Common myeloid progenitor, CD34-positive (primary cell): ENCODE data around the gene TTC34.

ENCODE experiments used
- CTCF ChIA-PET: fragments of 350-600 bp; sonication (Branson Sonifier 250); formaldehyde crosslinking; loops from one replicate; lab custom pipeline; 2021; ENCODE audit warnings: antibody characterized with exemption; lab: Charles Lee
- POLR2A ChIA-PET: fragments of 350-600 bp; sonication (Branson Sonifier 250); formaldehyde crosslinking; loops from one replicate; lab custom pipeline; 2021; ENCODE audit warnings: antibody characterized with exemption; lab: Charles Lee
- DNase-seq, 3 donors: peaks; one replicate each; pipeline versions ENCODE4 v3.0.0 to v3.0.0-alpha.2; 2013
- H3K27ac ChIP-seq, 2 experiments: 1 replicate in 1 of 2; 2 replicates in 1 of 2; pipeline ENCODE4 v1.7.0; 2013; ENCODE audit warnings: inconsistent platforms in 2 of 2, low read length in 2 of 2, mild to moderate bottlenecking in 2 of 2, low read depth in 1 of 2, moderate library complexity in 1 of 2; ENCODE audit not compliant: severe bottlenecking in 2 of 2, insufficient read depth in 1 of 2, poor library complexity in 1 of 2
- H3K27me3 ChIP-seq, 5 experiments: replicated peaks in 2 of 5; 1 replicate in 3 of 5; 2 replicates in 2 of 5; pipeline versions ENCODE4 v1.6.1 to v1.7.0; 2013; ENCODE audit warnings: low read length in 4 of 5, mild to moderate bottlenecking in 2 of 5, moderate library complexity in 2 of 5, inconsistent platforms in 1 of 5; ENCODE audit not compliant: insufficient read depth in 5 of 5, control insufficient read depth in 4 of 5
- H3K36me3 ChIP-seq, 4 experiments: 1 replicate in 2 of 4; 2 replicates in 2 of 4; pipeline versions ENCODE4 v1.6.1 to v1.7.0; 2013; ENCODE audit warnings: low read length in 3 of 4, control low read depth in 1 of 4, mild to moderate bottlenecking in 1 of 4; ENCODE audit not compliant: control insufficient read depth in 4 of 4, insufficient read depth in 4 of 4
- H3K4me1 ChIP-seq, 4 experiments: 1 replicate in 3 of 4; 2 replicates in 1 of 4; pipeline versions ENCODE4 v1.6.1 to v1.7.1; 2013; ENCODE audit warnings: low read length in 3 of 4, mild to moderate bottlenecking in 3 of 4, control low read depth in 1 of 4, inconsistent platforms in 1 of 4, moderate library complexity in 1 of 4; ENCODE audit not compliant: control insufficient read depth in 4 of 4, insufficient read depth in 4 of 4; ENCODE audit errors: control extremely low read depth in 1 of 4
- H3K4me3 ChIP-seq, 7 experiments: 1 replicate in 4 of 7; 2 replicates in 3 of 7; pipeline versions ENCODE4 v1.5.1 to v1.7.0; 2013; ENCODE audit warnings: mild to moderate bottlenecking in 7 of 7, low read length in 6 of 7, moderate library complexity in 6 of 7, inconsistent platforms in 2 of 7, low read depth in 2 of 7, control low read depth in 1 of 7; ENCODE audit not compliant: insufficient read depth in 4 of 7, control insufficient read depth in 1 of 7; ENCODE audit errors: extremely low read depth in 1 of 7
- H3K9me3 ChIP-seq, 5 experiments: 1 replicate in 4 of 5; 2 replicates in 1 of 5; pipeline versions ENCODE4 v1.6.1 to v1.7.1; 2013; ENCODE audit warnings: low read length in 4 of 5, mild to moderate bottlenecking in 2 of 5, inconsistent platforms in 1 of 5, low read depth in 1 of 5, moderate library complexity in 1 of 5; ENCODE audit not compliant: control insufficient read depth in 4 of 5, insufficient read depth in 2 of 5; ENCODE audit errors: control extremely low read depth in 1 of 5
- WGBS: methylation state at CpG from one replicate; pipeline ENCODE4 v1.1.5; 2013; ENCODE audit not compliant: insufficient coverage; 5-methylcytosine and 5-hydroxymethylcytosine counted together

TTC34 gene

DNA sequence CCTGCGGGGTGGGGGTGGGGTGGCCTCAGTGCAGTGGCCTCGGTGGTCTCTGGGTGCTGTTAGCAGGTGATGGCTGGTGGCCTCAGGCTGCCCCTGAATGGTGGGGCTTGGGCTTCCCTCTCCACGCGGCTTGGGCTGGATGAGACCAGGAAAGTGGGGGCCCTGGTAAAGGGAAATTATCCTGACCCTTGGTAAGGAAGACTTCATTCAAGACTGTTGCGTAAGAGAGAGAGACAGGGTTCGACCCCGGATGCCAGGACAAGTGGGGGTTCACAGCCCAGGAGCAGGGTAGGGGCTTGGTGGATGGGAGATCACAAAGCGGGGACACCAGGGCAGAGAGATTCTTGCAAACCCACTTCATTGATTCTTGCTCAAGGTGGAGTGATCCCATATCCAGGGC, 5.5 kb upstream of the TTC34 start:
- no peaks in the 10 kb centered on the region for H3K36me3 ChIP-seq
- ChIA-PET CTCF (interaction anchor here (1.0 kb wide), 1 partner anchor 14 kb away, joined by 3 read pairs; no protein-coding TSS in a partner anchor), POLR2A (no interaction called here)

DNA sequence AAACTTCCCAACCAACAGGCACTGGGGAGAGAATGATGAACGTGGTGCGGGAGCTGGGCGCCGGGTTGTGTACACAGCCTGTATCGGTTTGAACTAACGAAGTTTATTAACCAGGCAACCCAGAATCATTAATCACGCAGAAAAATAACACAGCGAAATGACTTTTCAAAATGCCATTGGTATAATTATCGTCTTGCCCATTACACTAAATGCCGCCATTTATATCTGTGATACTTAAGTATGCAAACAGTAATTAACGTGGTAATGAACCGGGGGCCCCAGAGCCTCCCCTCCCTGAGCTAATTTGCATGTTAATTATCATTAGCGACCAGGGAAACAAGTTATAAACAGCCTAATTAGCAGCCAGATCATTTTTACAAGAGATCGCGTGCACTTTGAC, 5.1 kb upstream of the TTC34 start:
- POLR2A ChIA-PET, result no interaction called here
- WGBS, result 80% methylated on average over 13 of the region's 15 CpGs
- no peaks in the 10 kb centered on the region for H3K9me3 ChIP-seq

More for the DNA sequence above, 5.5 kb upstream of the TTC34 start:
- peaks cover 0 to under 1% (median 0%) of the 10 kb centered on the region in 5 experiments for H3K9me3 ChIP-seq
- WGBS, result 89% methylated on average over 6 of the region's 8 CpGs
- H3K4me3 ChIP-seq, result no peak overlapping the region
- DNase-seq, result no peak
- no peaks in the 10 kb centered on the region for H3K4me1 ChIP-seq
- no peak overlapping the region for H3K27ac ChIP-seq
- peaks cover 0 to 28% (median 2%) of the 10 kb centered on the region in 5 experiments for H3K27me3 ChIP-seq

DNA sequence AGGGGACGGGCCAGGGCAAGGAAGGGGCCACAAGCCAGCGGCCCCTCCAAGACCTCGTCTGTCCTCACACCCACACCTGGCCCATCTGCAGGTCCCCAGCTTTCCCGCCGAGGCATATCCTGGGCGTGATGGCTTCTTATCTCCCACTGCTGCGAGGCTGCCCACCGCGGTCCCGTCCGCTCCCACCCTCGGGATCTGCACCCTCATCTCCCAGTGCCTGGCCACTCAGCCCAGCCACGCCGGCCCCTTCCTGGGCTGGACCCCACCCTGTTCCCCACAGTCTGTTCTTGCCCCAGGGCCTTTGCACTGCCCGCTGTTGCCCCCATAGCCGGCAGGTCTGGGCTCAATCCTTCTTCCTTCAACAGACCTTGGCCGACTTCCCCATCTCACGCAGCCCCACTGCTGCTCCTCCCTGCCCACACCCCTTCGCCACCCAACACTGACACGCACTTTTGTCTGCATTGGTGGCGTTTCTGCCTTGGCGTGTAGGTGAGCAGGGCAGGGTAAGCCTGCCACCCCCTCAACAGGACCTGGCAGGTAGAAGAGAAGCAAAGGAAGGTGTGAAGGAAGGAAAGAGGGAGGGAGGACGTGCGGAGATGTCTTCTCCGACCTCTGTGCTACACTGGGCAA, 4.4 kb upstream of the TTC34 start:
- WGBS, result 79% methylated on average over 22 of the region's 25 CpGs
- no peak overlapping the region for H3K4me3 ChIP-seq
- ChIA-PET POLR2A (no interaction called here), CTCF (interaction anchor here (1.0 kb wide), 1 partner anchor 15 kb away, joined by 3 read pairs; no protein-coding TSS in a partner anchor)
- H3K36me3 ChIP-seq, result no peaks in the 10 kb centered on the region
- H3K9me3 ChIP-seq, result no peaks in the 10 kb centered on the region
- H3K27me3 ChIP-seq, result peaks cover 0 to 33% (median 2%) of the 10 kb centered on the region in 5 experiments
- H3K27ac ChIP-seq, result no peak overlapping the region
- DNase-seq, result no peak
- peaks cover 0 to 5% (median 2%) of the 10 kb centered on the region in 4 experiments for H3K4me1 ChIP-seq

More for the DNA sequence above, 5.1 kb upstream of the TTC34 start:
- H3K4me1 ChIP-seq, result peaks cover 0 to 1% (median 0%) of the 10 kb centered on the region in 4 experiments
- H3K27ac ChIP-seq, result no peak overlapping the region
- H3K36me3 ChIP-seq, result no peaks in the 10 kb centered on the region
- CTCF ChIA-PET, result interaction anchor here (1.0 kb wide), 1 partner anchor 15 kb away, joined by 3 read pairs; no protein-coding TSS in a partner anchor
- no peak overlapping the region for H3K4me3 ChIP-seq
- peaks cover 0 to 33% (median 2%) of the 10 kb centered on the region in 5 experiments for H3K27me3 ChIP-seq
- no peak for DNase-seq

DNA sequence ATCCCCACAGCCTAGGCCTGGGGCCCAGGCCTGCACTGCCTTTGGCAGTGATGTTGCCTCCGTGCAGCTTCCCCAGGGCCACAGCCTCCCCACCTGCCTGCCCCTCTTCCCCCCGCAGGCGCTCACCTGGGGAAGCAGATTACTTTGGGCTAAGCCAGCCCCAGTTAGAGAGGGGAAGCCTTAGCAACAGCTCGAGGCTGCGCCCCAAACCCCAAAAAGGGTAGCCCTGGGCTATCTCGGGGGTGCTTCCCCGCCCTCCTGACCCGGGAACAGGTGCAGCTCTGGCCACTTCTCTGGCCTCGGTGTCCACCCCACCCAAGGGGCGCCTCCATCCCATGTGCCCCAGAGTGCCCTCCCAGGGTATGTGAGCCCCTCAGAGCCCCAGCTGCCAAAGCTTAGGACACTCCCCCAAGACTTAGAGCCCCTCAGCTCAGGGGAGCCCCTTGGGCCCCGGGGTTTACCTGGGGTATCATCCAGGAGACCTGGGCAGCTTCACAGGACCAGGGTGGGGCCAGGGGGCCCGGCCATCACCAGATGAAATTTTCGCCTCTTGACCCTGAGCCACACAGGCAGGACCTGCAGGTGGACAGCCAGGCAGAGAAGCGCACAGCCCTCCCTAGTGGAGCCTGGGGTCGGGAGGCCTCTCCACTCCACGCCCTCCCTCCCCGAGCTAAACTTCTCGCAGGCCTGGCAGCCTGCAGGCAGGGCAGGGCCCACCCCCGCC, 3.3 kb upstream of the TTC34 start:
- no peak overlapping the region for H3K27ac ChIP-seq
- no peaks in the 10 kb centered on the region for H3K9me3 ChIP-seq
- ChIA-PET POLR2A (no interaction called here), CTCF (interaction anchor here (1.1 to 1.3 kb wide), 2 partner anchors 9 kb away, joined by 3 to 4 read pairs; no protein-coding TSS in a partner anchor)
- DNase-seq, result no peak
- peaks cover 0 to 5% (median 2%) of the 10 kb centered on the region in 4 experiments for H3K4me1 ChIP-seq
- no peaks in the 10 kb centered on the region for H3K36me3 ChIP-seq
- WGBS, result 86% methylated on average over 14 of the region's 19 CpGs
- H3K27me3 ChIP-seq, result peaks cover 0 to 40% (median 2%) of the 10 kb centered on the region in 5 experiments
- H3K4me3 ChIP-seq, result no peak overlapping the region

DNA sequence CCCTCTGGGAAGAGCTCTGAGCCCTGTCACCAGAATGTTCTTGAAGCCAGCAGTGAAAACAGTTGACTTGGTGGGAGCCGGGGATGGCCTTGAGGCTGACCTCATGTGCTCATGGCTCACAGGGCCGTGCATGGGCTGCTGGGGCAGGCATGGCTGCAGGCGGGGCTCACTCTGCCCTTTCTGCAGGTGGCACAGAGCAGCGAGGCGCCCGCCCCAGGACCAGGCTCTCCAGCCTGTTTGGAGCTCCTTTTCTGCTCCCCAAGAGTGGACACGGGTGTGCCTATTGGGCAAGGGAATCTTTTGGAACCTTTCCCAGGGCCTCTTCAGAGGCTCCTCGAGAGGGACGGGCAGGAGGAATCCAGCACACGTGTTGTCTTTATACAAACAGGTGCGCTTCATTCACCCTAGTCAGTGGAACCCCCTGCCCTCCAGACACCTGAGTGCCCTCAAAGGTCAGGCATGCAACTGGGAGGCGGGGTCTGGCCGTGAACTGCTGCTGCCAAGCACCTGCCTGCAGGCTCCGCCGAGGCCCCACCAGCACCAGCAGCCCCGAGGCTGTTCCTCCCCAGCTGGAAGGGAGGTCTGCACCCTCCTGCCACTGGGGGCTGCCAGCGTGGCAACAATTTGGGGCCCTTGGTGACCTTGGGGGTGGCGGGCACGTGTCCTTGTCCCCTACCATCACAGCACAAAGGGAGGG, 2.6 kb upstream of the TTC34 start:
- Histone ChIP-seq H3K4me3 (no peak overlapping the region), H3K9me3 (no peaks in the 10 kb centered on the region), H3K27ac (no peak overlapping the region), H3K27me3 (peaks cover 0 to 41% (median 2%) of the 10 kb centered on the region in 5 experiments), H3K36me3 (no peaks in the 10 kb centered on the region), H3K4me1 (peaks cover 0 to 5% (median 2%) of the 10 kb centered on the region in 4 experiments)
- POLR2A ChIA-PET, result no interaction called here
- 84% methylated on average over 19 of the region's 19 CpGs for WGBS
- no peak for DNase-seq
- CTCF ChIA-PET, result interaction anchor here (1.1 to 1.3 kb wide), 2 partner anchors 8 to 10 kb away, joined by 3 to 4 read pairs; no protein-coding TSS in a partner anchor

DNA sequence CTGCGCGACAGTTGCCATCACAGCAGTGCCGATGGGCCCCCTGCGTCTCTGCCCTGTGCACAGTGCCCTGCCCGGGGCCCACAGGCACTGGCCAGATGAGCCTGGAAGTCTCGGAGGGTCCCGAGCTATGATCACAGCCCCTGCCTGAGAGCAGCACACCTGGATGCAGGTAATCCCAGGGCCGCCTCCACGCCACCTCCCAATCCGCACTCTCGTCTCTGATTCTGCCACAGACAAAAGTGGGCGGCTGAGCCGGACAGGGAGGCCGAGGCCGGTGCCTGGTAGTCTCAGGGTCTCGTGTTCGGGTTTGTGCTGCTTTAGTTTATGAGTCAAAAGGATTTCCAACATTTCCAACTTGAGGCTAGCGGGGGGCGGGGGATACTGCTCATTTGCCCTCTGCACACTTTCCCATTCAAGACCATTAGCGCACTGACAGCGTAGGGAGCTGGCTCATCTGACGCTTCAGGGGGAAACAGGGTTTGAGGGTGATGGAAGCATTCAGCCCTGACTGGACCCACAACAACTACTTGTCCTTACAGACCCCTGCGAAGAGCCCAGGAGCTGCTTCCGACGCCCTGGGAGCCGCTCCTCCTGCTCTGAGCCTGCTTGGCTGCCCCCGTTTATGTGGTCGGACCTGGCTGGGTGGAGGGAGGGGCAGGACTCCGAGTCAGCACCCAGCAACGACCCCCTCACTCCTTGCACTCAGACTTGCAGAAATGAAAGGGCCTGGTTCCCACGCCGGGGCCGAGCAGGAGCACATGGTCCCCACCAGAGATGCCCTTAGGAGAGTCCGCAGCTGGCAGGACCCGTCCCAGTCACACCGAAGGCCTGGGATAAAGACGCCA, 1.8 kb upstream of the TTC34 start:
- DNase-seq, result no peak
- no peaks in the 10 kb centered on the region for H3K36me3 ChIP-seq
- no peak overlapping the region for H3K27ac ChIP-seq
- no peaks in the 10 kb centered on the region for H3K9me3 ChIP-seq
- CTCF ChIA-PET, result interaction anchor here (1.0 to 1.3 kb wide), 2 partner anchors 11 to 16 kb away, joined by 3 read pairs; no protein-coding TSS in a partner anchor
- POLR2A ChIA-PET, result no interaction called here
- 90% methylated on average over 32 of the region's 37 CpGs for WGBS
- peaks cover 0 to 5% (median 2%) of the 10 kb centered on the region in 4 experiments for H3K4me1 ChIP-seq
- H3K27me3 ChIP-seq, result peaks cover 0 to 41% (median 2%) of the 10 kb centered on the region in 5 experiments
- no peak overlapping the region for H3K4me3 ChIP-seq
